GM21576 (cell line): ENCODE data around the gene CD160.
A peak's percentile ranks its signal among the peaks of the same experiment; 100 is the strongest.
"Not testable (repeated sequence)": the region's sequence is repeated elsewhere in the genome, so short reads cannot be mapped to it uniquely, and the experiment has no call there.

ENCODE experiments used
- ATAC-seq: cut with Tn5 transposase; IDR thresholded peaks from one replicate; pipeline ENCODE4 v1.9.1; 2021; ENCODE audit warnings: mild to moderate bottlenecking, moderate library complexity; ENCODE audit not compliant: unreplicated experiment

Gene CD160

GRCh38 chr1:145708063-145708462 lies 11.2 kb upstream of the CD160 start:
- no peak for ATAC-seq

- ATAC-seq = no peak
These were observed 8.8 kb upstream of the CD160 start for GRCh38 chr1:145710291-145711027.

GRCh38 chr1:145711213-145711651 lies 8.1 kb upstream of the CD160 start:
- no peak for ATAC-seq

- ATAC-seq = no peak
These were observed 4.7 kb upstream of the CD160 start for GRCh38 chr1:145714524-145715111.

GRCh38 chr1:145716641-145717345 lies 2.5 kb upstream of the CD160 start:
- ATAC-seq = no peak

- ATAC-seq = no peak
These were observed 1.5 kb upstream of the CD160 start for GRCh38 chr1:145717833-145718232.

GRCh38 chr1:145718465-145718864 lies 834 bp upstream of the CD160 start:
- not testable (repeated sequence) for ATAC-seq

- no peak for ATAC-seq
These were observed 1.2 kb downstream of the CD160 start for GRCh38 chr1:145720556-145720877.

- peak; percentile 66 for ATAC-seq
These were observed 1.8 kb downstream of the CD160 start for GRCh38 chr1:145720878-145721671.

GRCh38 chr1:145726193-145726592 lies 6.9 kb downstream of the CD160 start:
- ATAC-seq = not testable (repeated sequence)

- ATAC-seq = no peak
These were observed 9.9 kb downstream of the CD160 start for GRCh38 chr1:145729196-145729595.

GRCh38 chr1:145729666-145730436 lies 10.6 kb downstream of the CD160 start:
- no peak for ATAC-seq

GRCh38 chr1:145730467-145730866 lies 11.2 kb downstream of the CD160 start:
- no peak for ATAC-seq

- ATAC-seq = no peak
These were observed 11.6 kb downstream of the CD160 start for GRCh38 chr1:145730900-145731299.

- no peak for ATAC-seq
These were observed 16.9 kb downstream of the CD160 start for GRCh38 chr1:145736191-145736590.

- ATAC-seq = no peak
These were observed 21.0 kb downstream of the CD160 start for GRCh38 chr1:145740269-145740668.

GRCh38 chr1:145747398-145748247 lies 28.3 kb downstream of the CD160 start:
- no peak for ATAC-seq

- ATAC-seq = no peak
These were observed 31.1 kb downstream of the CD160 start for GRCh38 chr1:145750426-145750825.

GRCh38 chr1:145751491-145752037 lies 32.3 kb downstream of the CD160 start:
- no peak for ATAC-seq
